Astrocyte of the cerebellum (primary cell): ENCODE results near the gene KHDRBS1.

Experiments
- DNase-seq: peaks from one replicate; pipeline ENCODE4 v3.0.0-alpha.2; 2011; ENCODE audit warnings: low read depth
- H3K4me3 ChIP-seq: 2 replicates; pipeline ENCODE4 v1.5.1; 2011; ENCODE audit warnings: mild to moderate bottlenecking, low read depth, low read length, moderate library complexity
- in situ Hi-C: cut with HindIII; loops from 2 replicates; pipeline ENCODE4 v1.10.0; 2017; ENCODE audit warnings: low sequenced_read_pairs
- TF ChIP-seq, protein P1 (sequence below): IDR thresholded peaks from 2 replicates; pipeline ENCODE4 v1.5.1; 2012; ENCODE audit warnings: low read length, low read depth, moderate library complexity, mild to moderate bottlenecking; ENCODE audit errors: missing control alignments

The KHDRBS1 gene

DNA sequence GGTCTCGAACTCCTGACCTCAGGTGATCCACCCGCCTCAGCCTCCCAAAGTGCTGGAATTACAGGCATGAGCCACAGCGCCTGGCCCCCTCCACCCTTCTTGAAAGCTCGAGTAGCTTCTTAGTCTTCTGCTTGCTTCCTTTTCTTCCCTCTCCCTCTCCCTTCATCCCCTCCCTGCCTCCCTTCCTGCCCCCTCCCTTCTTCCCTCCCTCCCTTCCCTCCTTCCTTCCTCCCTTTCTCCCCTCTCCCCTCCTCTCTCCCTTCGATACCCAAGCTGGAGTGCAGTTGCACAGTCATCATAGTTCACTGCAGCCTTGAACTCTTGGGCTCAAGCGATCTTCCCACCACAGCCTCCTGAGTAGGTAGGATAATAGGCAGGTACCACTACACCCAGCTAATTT, 11.8 kb downstream of the KHDRBS1 start:
- in situ Hi-C loops = no loop called here
- DNase-seq = no peak
- TF ChIP-seq, protein P1, sequence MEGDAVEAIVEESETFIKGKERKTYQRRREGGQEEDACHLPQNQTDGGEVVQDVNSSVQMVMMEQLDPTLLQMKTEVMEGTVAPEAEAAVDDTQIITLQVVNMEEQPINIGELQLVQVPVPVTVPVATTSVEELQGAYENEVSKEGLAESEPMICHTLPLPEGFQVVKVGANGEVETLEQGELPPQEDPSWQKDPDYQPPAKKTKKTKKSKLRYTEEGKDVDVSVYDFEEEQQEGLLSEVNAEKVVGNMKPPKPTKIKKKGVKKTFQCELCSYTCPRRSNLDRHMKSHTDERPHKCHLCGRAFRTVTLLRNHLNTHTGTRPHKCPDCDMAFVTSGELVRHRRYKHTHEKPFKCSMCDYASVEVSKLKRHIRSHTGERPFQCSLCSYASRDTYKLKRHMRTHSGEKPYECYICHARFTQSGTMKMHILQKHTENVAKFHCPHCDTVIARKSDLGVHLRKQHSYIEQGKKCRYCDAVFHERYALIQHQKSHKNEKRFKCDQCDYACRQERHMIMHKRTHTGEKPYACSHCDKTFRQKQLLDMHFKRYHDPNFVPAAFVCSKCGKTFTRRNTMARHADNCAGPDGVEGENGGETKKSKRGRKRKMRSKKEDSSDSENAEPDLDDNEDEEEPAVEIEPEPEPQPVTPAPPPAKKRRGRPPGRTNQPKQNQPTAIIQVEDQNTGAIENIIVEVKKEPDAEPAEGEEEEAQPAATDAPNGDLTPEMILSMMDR = no peak
- H3K4me3 ChIP-seq = no peak overlapping the region

DNA sequence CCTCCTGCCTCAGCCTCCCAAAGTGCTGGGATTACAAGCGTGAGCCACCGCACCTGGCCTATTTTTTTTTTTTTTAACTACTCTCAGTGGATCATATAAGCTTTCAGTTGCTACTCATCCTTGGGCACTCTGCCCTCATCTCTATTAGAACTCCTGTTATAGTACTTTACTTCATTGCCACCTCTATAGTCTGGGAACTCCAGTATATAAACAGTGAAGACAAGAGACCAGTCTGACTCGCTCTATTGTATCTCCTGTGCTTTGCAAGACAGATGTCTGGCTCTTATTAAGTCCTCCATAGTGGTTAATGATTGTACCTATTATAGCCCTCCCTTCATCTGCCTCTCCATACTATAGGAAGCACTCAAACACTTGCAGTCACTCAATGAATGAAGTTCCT, 15.1 kb downstream of the KHDRBS1 start:
- no peak for DNase-seq
- in situ Hi-C loops = no loop called here
- H3K4me3 ChIP-seq = no peak overlapping the region
- TF ChIP-seq, protein P1 = no peak

DNA sequence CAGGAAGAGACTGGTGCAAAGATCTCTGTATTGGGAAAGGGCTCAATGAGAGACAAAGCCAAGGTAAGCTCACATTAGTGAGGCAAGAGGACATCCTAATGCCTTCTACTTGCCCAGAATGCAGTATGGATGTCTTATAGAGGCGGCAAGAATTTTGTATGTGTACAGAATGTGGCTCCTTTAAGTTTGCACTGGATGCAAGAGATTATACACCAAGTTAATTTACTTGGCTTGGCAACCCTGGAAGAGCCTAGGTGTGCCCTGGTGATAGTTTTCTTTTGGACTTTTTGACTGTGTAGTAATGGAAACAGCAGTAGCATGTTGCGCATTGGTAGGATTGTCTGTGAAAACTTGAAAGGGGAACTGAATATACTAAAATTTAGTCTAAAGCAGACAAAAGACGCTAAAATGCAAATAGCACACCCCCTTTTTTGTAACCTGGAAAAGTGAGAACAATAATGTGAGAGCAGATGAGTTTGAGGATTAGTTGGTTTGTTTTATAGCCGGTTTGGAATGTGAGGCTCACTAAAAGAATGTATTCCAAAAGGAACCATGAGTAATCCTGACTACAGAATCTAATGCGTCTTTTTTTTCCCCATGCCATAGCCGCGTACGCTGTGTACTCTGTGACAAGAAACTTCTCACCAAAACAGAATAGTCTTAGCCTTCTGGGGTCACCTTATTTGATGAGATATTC, 18.1 kb downstream of the KHDRBS1 start:
- no peak for DNase-seq
- no peak overlapping the region for H3K4me3 ChIP-seq
- in situ Hi-C loops = no loop called here
- TF ChIP-seq, protein P1 = no peak

DNA sequence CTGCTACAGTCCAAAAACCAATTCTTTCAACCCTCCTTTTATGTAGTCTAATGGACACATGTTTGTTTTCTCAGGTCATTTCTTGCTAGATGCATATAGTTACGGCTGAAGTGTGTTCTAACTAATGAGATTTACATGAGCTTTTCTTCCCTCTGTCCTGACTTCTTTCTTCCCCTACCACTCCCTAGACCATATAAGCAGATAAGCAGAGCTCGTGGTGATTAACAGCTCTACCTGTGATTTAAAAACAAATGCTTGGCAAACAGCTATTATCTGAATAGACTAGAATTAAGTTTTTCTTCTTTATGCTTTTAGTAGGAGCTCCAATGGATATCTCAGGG, 18.6 kb downstream of the KHDRBS1 start:
- no peak overlapping the region for H3K4me3 ChIP-seq
- in situ Hi-C loops = no loop called here
- TF ChIP-seq, protein P1 = no peak
- DNase-seq = no peak

DNA sequence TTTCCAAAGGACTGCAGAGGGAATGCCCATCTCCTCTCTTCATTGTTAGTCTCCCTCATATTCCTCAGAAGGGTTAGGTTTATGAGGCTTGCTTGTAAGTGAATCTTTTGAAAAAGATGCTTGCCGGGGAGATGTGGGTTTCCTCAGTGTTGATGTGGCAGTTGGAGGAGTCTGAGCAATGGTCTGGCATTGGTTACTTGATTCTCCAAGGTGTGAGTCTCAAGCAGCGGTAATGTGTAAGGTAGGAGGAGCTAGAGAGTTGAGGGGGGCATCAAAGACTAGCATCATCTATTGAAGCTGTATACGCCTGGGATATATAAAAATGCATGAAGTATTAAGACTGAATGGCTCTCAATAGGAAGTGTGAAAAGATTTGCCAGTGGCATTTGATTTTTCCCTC, 21.5 kb downstream of the KHDRBS1 start:
- TF ChIP-seq, protein P1 = no peak
- in situ Hi-C loops = no loop called here
- H3K4me3 ChIP-seq = no peak overlapping the region
- no peak for DNase-seq

DNA sequence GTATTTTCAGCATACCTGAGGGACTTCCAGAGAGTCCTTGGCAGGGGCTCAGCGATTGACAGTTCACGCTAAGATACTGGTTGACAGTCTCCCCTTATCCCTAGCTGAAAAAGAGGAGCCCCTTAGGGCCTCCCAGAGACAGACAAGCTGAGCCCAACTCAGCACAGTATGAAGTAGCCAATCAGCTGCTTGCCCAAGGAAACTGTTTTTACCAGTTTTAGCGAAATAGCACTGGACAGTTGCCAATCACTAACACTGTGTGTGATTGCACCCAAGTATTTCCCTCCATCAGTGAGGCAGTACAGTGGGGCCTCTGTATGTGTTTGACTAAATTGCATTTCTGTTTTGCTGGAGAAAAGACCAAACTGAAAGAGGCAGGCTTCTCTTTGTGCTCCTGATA, 27.0 kb downstream of the KHDRBS1 start:
- in situ Hi-C loops = no loop called here
- H3K4me3 ChIP-seq = no peak overlapping the region
- TF ChIP-seq, protein P1 = no peak
- DNase-seq = no peak
